Stimulated activated CD4-positive, alpha-beta T cell treated with anti-CD3 and anti-CD28 coated beads, Interleukin-4, amount 100 ng/mL, for 4 hours (primary cell): ENCODE data around the gene DIS3L2.

Source experiments
- DNase-seq, 2 experiments: peaks; one replicate each; pipeline ENCODE4 v3.0.0-alpha.2; 2020

The DIS3L2 gene

GRCh38 chr2:232200195-232200594, 238.7 kb downstream of the DIS3L2 start:
- no peak for DNase-seq

GRCh38 chr2:232203166-232203891, 241.8 kb downstream of the DIS3L2 start:
- no peak for DNase-seq

- no peak for DNase-seq
These were observed 242.4 kb downstream of the DIS3L2 start for GRCh38 chr2:232203936-232204335.

GRCh38 chr2:232204457-232204931, 243.0 kb downstream of the DIS3L2 start:
- no peak for DNase-seq

- no peak for DNase-seq
These were observed 245.7 kb downstream of the DIS3L2 start for GRCh38 chr2:232207174-232207573.

DNA sequence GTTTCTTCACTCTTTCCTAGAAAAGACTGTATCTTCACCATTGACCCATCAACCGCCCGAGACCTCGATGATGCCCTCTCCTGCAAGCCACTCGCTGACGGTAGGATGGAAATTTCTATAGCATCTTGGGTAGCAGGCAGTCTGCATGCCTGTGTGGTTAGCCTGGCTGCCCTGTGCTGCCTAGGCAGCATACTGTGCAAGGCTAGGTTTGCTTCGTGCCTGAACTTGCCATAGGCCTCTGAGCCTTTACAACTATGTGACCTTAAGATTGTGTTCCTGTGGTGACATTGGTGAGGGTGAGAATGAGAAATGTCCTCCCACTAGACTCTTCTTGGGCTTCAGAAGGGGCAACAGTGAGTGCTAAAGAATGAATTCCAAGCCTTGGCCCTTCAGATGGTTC, 248.8 kb downstream of the DIS3L2 start:
- DNase-seq = no peak

DNA sequence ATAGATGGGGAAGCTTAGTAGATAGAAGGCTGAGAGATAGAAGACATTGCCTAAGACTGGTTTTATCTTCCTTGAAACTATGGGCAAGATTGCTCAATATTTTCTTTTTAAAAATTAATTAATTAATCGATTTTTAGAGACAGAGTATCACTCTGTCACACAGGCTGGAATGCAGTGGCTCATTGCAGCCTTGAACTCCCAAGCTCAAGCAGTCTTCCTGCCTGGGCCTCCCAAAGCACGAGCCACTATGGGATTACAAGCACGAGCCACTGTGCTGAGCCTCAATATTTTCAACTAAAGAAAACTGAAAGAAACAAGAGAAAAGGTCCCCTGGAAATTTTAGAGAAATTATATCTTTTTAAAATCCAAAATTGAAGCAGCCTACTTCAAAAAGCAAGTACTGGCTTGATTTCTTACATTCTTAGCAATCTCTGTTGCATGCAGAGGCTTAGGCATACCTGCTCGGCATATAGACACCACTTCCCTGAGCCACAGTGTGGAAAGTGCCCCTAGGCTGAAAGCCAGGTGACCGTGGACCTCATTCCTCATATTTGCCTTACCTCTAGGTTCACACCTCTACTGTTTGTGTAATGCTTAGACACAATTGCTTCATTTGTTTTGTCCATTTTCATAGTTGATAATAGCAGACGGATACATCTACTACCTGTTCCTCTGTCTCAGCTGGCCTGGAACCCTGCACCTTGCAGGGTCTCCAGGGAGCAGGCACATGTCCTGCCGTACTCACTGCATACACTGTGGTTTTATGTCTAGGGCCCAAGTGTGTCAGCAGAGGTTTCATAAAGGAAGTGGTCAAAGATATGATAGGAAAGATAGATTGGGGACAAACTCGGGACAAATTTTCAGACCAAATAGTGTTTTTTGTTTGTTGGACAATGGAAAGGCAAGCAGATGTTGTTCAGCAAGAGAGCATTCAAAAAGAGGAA, 250.5 kb downstream of the DIS3L2 start:
- DNase-seq = no peak

DNA sequence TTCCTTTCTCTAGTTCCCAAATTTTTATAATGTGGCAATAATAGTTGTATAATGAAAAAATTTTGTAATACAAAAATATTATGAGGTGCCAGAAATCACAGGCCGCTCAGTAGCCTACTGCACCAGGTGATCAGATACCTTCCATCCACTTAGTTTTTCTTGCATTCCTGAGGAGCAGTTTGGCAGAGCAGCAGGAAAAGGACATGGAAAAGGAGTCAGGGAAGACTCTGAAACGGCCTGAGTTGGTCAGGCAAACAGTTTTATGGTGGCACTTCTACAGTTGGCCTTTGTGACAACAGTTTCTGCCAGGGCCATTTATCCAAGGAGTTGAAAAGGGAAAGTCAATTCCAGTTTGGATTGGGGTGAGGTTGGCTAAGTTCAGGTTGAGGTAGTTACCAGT, 251.7 kb downstream of the DIS3L2 start:
- no peak for DNase-seq

GRCh38 chr2:232214053-232214452, 252.5 kb downstream of the DIS3L2 start:
- DNase-seq = no peak

DNA sequence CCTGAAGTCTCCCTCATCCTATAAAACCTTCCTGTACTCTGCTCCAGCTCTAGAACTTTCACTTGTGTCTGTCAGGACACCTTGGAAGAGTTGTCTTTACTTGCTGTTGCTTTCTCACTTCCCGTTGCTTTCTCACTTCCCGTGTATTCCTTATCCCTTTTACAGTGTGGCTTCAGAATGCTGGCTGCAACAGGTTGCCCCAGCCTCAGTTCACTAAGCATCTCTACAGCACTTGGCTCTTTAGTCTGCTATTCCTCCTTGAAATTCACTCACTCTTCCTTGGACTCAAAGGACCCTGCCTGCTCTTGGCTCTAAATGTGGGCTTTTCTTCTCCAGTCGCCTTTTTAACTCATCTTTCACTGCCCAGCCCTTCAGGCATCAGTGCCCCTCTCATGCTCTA, 254.5 kb downstream of the DIS3L2 start:
- no peak for DNase-seq

GRCh38 chr2:232218778-232219495, 257.4 kb downstream of the DIS3L2 start:
- DNase-seq = no peak

GRCh38 chr2:232219496-232219870, 258.0 kb downstream of the DIS3L2 start:
- no peak for DNase-seq

DNA sequence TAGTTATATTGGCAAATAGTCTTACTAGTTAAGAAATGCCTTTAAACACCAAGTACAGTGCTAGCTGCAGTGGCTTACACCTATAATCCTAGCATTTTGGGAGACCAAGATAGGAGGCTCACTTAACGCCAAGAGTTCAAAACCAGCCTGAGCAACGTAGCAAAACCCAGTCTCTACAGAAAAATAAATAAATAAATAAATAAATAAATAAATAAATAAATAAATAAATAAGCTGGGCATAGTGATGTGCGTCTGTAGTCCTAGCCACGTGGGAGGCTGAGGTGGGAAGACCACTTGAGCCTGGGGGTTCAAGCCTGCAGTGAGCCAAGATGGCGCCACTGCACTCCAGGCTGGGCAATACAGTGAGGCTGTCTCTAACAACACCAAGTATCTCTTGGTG, 258.4 kb downstream of the DIS3L2 start:
- no peak for DNase-seq

GRCh38 chr2:232225429-232225828, 263.9 kb downstream of the DIS3L2 start:
- DNase-seq = no peak

GRCh38 chr2:232225895-232226294, 264.4 kb downstream of the DIS3L2 start:
- no peak for DNase-seq

DNA sequence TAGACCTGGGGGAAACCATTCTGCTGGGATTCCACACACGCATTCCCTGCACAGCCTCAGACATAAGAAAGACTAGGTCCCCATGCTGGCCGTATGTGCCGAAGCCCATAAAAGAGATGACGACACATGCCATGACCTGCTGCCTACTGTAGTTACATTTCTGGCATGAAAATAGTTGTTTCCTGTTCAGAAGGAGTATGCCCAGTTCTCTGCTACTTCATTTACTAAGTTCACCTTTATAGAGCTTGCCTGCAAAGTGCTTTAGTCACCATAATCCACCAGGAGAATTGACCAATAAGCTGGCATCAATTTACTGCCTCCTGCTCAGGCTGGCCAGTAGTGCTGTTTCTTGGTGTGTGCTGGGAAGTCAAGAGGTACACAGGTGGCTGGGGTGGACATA, 266.8 kb downstream of the DIS3L2 start:
- no peak for DNase-seq

GRCh38 chr2:232228971-232229894, 267.7 kb downstream of the DIS3L2 start:
- no peak for DNase-seq

GRCh38 chr2:232229911-232230310, 268.4 kb downstream of the DIS3L2 start:
- DNase-seq = no peak

DNA sequence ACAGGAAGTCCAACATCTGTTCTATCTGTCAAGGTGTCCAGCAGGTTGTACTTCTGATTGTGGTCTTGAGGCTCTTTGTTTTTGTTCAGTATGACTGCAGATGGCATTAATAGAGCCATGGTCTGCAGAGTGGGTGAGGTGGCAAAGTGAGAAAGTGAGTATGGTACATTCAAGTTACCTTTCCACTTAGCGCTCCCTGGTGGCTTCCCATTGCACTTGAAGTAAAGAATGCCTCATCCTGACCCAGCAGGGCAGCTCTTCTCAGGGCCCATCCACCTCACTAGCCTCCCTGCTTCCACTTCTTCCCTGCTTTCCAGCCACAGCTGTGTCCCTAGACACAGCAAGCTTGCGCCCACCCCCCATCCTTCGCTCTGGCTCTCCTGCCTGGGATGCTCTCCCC, 269.0 kb downstream of the DIS3L2 start:
- peak in 1 of 2 experiments; percentile 19 for DNase-seq

- no peak for DNase-seq
These were observed 270.0 kb downstream of the DIS3L2 start for GRCh38 chr2:232231554-232231953.

DNA sequence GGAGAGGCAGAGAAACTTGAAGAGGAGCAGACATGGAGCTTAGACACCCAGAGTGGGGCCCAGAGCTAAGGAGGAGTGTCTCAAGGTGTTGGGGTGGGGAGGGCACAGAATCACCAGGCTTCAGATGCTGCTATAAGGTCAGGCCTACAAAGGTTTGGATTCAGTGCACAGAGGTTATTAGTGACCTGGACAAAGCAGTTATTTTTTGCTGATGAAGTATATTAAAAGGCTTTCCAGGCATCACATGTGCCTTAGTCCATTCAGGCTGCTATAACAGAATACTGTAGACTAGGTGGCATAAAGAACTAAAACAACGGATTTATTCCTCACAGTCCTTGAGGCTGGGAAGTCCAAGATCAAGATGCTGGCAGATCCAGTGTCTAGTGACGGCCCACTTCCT, 271.4 kb downstream of the DIS3L2 start:
- no peak for DNase-seq

DNA sequence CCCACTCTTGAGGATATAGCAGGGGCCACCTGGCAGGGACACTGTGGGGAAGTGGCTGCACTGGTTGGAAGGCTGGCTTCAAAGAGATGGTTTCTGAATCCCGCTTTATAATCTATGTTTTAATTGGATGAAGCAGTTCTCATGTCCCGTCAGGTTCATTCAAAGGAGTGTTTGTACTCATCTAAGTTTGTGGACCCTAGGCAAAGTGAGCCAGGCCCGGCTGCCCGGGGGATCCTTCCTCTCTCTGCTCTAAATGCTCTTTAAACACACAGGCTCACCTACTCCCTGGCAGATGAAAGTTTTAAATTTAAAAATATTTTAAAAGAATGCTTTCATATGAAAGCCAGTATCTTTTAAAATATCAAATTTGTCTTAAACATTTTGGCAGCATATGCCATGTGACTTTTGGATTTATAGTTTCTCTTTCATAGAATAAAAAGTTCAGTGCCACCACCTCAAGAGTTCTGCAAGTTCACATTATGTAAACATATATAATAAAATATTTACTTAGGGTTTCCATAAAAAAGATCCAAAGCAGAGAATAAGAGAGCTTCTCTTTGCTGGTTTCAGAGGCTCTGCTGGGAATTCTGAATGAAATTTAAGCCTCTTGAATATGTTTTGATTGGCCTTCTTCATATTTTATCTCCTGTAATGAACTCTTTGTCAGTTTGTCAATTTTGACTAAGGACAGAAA, 273.6 kb downstream of the DIS3L2 start:
- DNase-seq = no peak
